Spleen (tissue), 11 donors: ENCODE data around the gene GSK3B. TPM values are rescaled to one million over a fixed set of nuclear protein-coding genes. Genes with fewer than 3 reads are reported as not detected.

Experiments
- DNase-seq: peaks from one replicate; pipeline ENCODE4 v3.0.0-alpha.2; 2020
- H3K27ac ChIP-seq, 8 donors: fragments of 200-600 bp; sonication (generic) in 7 of 8; 1 replicate in 4 of 8; 2 replicates in 4 of 8; pipeline versions ENCODE4 v1.5.0 to v1.8.0; 2016 to 2021; ENCODE audit warnings: inconsistent platforms in 4 of 8, mild to moderate bottlenecking in 4 of 8, moderate library complexity in 1 of 8
- H3K27me3 ChIP-seq, 7 donors: fragments of 200-600 bp; sonication (generic) in 6 of 7; replicated peaks in 1 of 7; 1 replicate in 4 of 7; 2 replicates in 3 of 7; pipeline versions ENCODE4 v1.5.0 to v1.8.0; 2016 to 2021; ENCODE audit warnings: inconsistent platforms in 3 of 7, mild to moderate bottlenecking in 1 of 7
- H3K36me3 ChIP-seq, 6 donors: fragments of 200-600 bp; sonication (generic) in 5 of 6; 1 replicate in 4 of 6; 2 replicates in 2 of 6; pipeline versions ENCODE4 v1.5.0 to v1.8.0; 2016 to 2021; ENCODE audit warnings: inconsistent platforms in 2 of 6
- H3K4me1 ChIP-seq, 6 donors: fragments of 200-600 bp; sonication (generic) in 5 of 6; 1 replicate in 3 of 6; 2 replicates in 3 of 6; pipeline versions ENCODE4 v1.5.0 to v1.8.0; 2016 to 2021; ENCODE audit warnings: inconsistent platforms in 3 of 6
- H3K4me3 ChIP-seq, 8 donors: fragments of 200-600 bp; sonication (generic) in 7 of 8; 1 replicate in 4 of 8; 2 replicates in 4 of 8; pipeline versions ENCODE4 v1.5.0 to v1.8.0; 2016 to 2021; ENCODE audit warnings: inconsistent platforms in 4 of 8, mild to moderate bottlenecking in 4 of 8, moderate library complexity in 2 of 8
- H3K9me3 ChIP-seq, 8 donors: fragments of 200-600 bp; sonication (generic) in 7 of 8; 1 replicate in 4 of 8; 2 replicates in 4 of 8; pipeline versions ENCODE4 v1.5.0 to v1.8.0; 2016 to 2021; ENCODE audit warnings: inconsistent platforms in 4 of 8
- POLR2A ChIP-seq, 3 donors: fragments of 450-650 bp; IDR thresholded peaks; one replicate each; pipeline ENCODE4 v1.5.1; 2017; ENCODE audit warnings: antibody characterized with exemption in 3 of 3, mild to moderate bottlenecking in 1 of 3
- POLR2AphosphoS5 ChIP-seq, 3 donors: sonication (generic); formaldehyde crosslinking; IDR thresholded peaks; one replicate each; pipeline ENCODE4 v1.5.1; 2017; ENCODE audit warnings: antibody characterized with exemption in 3 of 3
- WGBS, 5 donors: extraction: QIAGEN DNeasy Blood & Tissue Kit in 3 of 5; methylation state at CpG; one replicate each; pipeline versions ENCODE4 v1.1.5 to v1.1.7; 2013 to 2018; 5-methylcytosine and 5-hydroxymethylcytosine counted together
- intact Hi-C: fragments of 100-400 bp; cut with DNase I; formaldehyde crosslinking; loops from one replicate; pipeline ENCODE4 v1.15.0; 2023; ENCODE audit warnings: low total_unique reads
- polyA plus RNA-seq, 3 donors: library from polyadenylated mRNA; stranded (reverse); fragments of 200-250 nt; gene quantifications; one replicate each; pipeline ENCODE4 v1.2.1, GENCODE V29; 2013
- total RNA-seq, 7 donors: library from RNA; depleted of rRNA in 3 of 7; stranded (reverse); fragments of >200 nt in 3 of 7; fragmentation: NEBNext Ultra II Directional in 4 of 7; extraction: Animal tissue kit (Norgen Biotek cat#: 25700) in 4 of 7; gene quantifications; one replicate each; pipeline versions ENCODE4 v1.1.0 to v1.2.1, GENCODE V29; 2016 to 2021
- TF ChIP-seq, protein P1 (sequence below), 11 experiments: fragments of 200-600 bp in 7 of 11; fragments of 450-650 bp in 4 of 11; sonication (generic) in 4 of 11; IDR thresholded peaks in 8 of 11; conservative IDR thresholded peaks in 3 of 11; 1 replicate in 7 of 11; 2 replicates in 4 of 11; pipeline versions ENCODE4 v1.4.0 to v1.8.0; 2016 to 2021; ENCODE audit warnings: antibody characterized with exemption in 11 of 11, inconsistent platforms in 4 of 11, mild to moderate bottlenecking in 1 of 11
- donor health status: healthy with polysubstance abuse.
- donor health status: DM: no; HTN: no; CAD: no; lungs with moderate emphysema.
- donor health status: DM: no; HTN: no; CAD: no.
- donor health status: Bipolar disorder and iron deficiency.
- donor health status: healthy.
- donor health status: DM: no; HTN: no; CAD: no.
- donor health status: DM: yes; HTN: yes; CAD: no.

The GSK3B gene
- total and polyA plus RNA-seq, 10 donors: 4.7 to 62.2 (median 53.1) TPM

DNA sequence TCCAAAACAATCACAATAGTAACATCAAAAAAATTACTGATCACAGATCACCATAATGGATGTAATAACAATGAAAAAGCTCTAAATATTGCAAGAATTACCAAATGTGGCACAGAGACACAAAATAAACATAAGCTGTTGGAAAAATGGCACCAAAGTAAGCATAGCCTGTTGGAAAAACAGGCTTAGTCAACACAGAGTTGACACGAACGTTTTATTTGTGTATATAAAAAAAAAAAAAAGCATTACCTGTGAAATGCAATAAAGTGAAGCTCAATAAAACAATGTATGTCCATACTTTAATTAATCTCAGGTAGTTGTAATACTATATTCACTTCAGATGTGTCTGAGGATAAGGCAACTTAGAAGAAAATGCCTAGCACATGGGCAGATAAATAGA lies 235.3 kb downstream of the GSK3B start:
- H3K27me3 ChIP-seq: no peaks in the 10 kb centered on the region
- WGBS, 5 donors: 95 to 100% (median 98%) methylated on average over 2 of the region's 2 CpGs
- intact Hi-C loops: no loop called here
- H3K9me3 ChIP-seq: peaks cover 0 to 19% (median 6%) of the 10 kb centered on the region in 8 donors
- no peak for DNase-seq
- TF ChIP-seq, protein P1, sequence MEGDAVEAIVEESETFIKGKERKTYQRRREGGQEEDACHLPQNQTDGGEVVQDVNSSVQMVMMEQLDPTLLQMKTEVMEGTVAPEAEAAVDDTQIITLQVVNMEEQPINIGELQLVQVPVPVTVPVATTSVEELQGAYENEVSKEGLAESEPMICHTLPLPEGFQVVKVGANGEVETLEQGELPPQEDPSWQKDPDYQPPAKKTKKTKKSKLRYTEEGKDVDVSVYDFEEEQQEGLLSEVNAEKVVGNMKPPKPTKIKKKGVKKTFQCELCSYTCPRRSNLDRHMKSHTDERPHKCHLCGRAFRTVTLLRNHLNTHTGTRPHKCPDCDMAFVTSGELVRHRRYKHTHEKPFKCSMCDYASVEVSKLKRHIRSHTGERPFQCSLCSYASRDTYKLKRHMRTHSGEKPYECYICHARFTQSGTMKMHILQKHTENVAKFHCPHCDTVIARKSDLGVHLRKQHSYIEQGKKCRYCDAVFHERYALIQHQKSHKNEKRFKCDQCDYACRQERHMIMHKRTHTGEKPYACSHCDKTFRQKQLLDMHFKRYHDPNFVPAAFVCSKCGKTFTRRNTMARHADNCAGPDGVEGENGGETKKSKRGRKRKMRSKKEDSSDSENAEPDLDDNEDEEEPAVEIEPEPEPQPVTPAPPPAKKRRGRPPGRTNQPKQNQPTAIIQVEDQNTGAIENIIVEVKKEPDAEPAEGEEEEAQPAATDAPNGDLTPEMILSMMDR (IDR thresholded peaks at IDR 0.05 in 8 of 11, conservative IDR thresholded peaks at IDR 0.05 in 3 of 11): no peak
- TF ChIP-seq POLR2A (IDR thresholded peaks at IDR 0.05) (no peak), POLR2AphosphoS5 (IDR thresholded peaks at IDR 0.05) (no peak)
- no peak overlapping the region for H3K27ac ChIP-seq
- no peak overlapping the region for H3K4me3 ChIP-seq
- H3K4me1 ChIP-seq: no peaks in the 10 kb centered on the region
- peaks cover 7 to 83% (median 29%) of the 10 kb centered on the region in 6 donors for H3K36me3 ChIP-seq

DNA sequence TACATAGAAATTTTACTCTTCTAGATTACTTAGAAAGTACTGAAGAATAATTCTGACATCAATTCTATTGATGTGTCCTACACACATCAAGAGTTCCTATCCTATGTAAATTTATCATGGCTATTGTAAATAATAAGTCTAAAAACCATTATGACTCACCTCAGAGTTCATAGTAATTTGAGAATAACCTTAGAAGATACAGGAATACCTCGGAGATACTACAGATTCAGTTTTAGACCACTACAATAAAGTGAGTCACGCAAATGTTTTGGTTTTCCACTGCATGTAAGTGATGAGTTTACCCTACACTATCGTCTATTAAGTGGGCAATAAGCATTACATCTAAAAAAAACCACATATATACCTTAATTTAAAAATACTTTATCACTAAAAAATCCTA lies 237.6 kb downstream of the GSK3B start:
- Histone ChIP-seq H3K36me3 (peaks cover 0 to 62% (median 17%) of the 10 kb centered on the region in 6 donors), H3K9me3 (peaks cover 0 to 19% (median 6%) of the 10 kb centered on the region in 8 donors), H3K27me3 (no peaks in the 10 kb centered on the region), H3K4me3 (no peak overlapping the region), H3K27ac (no peak overlapping the region), H3K4me1 (no peaks in the 10 kb centered on the region)
- TF ChIP-seq POLR2AphosphoS5 (IDR thresholded peaks at IDR 0.05) (no peak), POLR2A (IDR thresholded peaks at IDR 0.05) (no peak)
- TF ChIP-seq, protein P1 (IDR thresholded peaks at IDR 0.05 in 8 of 11, conservative IDR thresholded peaks at IDR 0.05 in 3 of 11): no peak
- no peak for DNase-seq
- intact Hi-C loops: no loop called here
- WGBS, 5 donors: 94 to 99% (median 94%) methylated on average over 3 of the region's 3 CpGs

DNA sequence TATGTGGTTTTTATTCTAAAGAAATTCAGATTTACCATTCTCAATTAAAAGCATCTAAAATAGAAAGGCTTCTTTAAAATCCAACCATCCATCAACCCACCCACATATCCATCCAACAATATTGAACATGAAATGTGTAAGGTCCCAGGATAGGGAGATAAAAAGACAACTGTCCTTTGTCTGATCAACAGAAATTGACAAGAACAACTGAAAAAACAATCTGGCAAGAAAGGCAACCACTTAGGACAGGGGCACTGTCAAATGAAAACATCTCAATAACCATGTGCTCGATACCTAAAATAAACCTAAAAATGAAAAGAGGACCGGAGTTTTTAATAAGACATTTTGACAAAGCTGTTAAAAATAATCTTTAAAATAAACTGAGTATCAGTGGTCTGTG lies 245.1 kb downstream of the GSK3B start:
- intact Hi-C loops: no loop called here
- Histone ChIP-seq H3K4me1 (no peaks in the 10 kb centered on the region), H3K36me3 (peaks cover 0 to 31% (median 0%) of the 10 kb centered on the region in 6 donors), H3K4me3 (no peak overlapping the region), H3K27me3 (no peaks in the 10 kb centered on the region), H3K27ac (no peak overlapping the region), H3K9me3 (peaks cover 0 to 7% (median 0%) of the 10 kb centered on the region in 8 donors)
- TF ChIP-seq, protein P1 (IDR thresholded peaks at IDR 0.05 in 8 of 11, conservative IDR thresholded peaks at IDR 0.05 in 3 of 11): no peak
- TF ChIP-seq POLR2A (IDR thresholded peaks at IDR 0.05) (no peak), POLR2AphosphoS5 (IDR thresholded peaks at IDR 0.05) (no peak)
- no peak for DNase-seq
- WGBS, 5 donors: 88 to 95% (median 94%) methylated on average over 2 of the region's 2 CpGs

DNA sequence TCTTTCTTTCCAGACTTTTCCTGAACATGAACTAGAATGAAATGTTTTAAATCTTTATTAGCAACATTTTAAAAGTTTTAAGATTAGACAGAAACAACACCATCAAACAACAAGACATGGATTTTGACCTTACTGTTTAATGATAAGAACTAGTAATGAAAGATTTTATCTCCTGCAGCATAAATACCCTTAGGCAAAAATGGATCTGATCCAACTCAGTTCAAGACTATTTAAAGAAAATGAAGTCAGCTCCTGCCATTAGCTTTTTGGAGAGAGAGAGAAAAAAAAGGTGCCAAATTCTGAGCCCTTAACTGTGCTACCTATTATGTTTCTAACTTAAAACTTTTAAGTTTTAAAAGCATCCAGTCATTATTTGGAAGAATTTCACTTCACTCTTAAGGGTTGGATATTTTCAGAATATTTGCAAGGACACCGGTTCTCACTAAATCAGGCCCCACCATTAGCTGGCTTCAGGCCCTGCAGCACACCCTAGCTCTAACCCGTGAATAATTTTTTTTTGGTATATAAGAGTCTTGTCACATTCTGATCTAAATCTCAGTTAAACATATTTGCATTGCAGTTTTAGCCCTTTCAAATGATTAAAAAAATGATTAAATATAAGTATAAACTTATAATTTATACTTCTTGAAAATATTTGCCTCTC lies 252.3 kb downstream of the GSK3B start:
- peaks cover 0 to 3% (median 0%) of the 10 kb centered on the region in 8 donors for H3K9me3 ChIP-seq
- intact Hi-C loops: no loop called here
- no peak for DNase-seq
- peaks cover 0 to 4% (median 0%) of the 10 kb centered on the region in 6 donors for H3K4me1 ChIP-seq
- no peak overlapping the region for H3K4me3 ChIP-seq
- TF ChIP-seq, protein P1 (IDR thresholded peaks at IDR 0.05 in 8 of 11, conservative IDR thresholded peaks at IDR 0.05 in 3 of 11): no peak
- TF ChIP-seq POLR2A (IDR thresholded peaks at IDR 0.05) (no peak), POLR2AphosphoS5 (IDR thresholded peaks at IDR 0.05) (no peak)
- WGBS, 5 donors: 64 to 78% (median 67%) methylated on average over 2 of the region's 2 CpGs
- no peak overlapping the region for H3K27ac ChIP-seq
- peaks cover 0 to 62% (median 9%) of the 10 kb centered on the region in 6 donors for H3K36me3 ChIP-seq
- H3K27me3 ChIP-seq: no peaks in the 10 kb centered on the region
